HK-2 (cell line): Measurements from ENCODE around the gene OR5K1.

Experiments
- DNase-seq: peaks from one replicate; pipeline ENCODE4 v3.0.0-alpha.2; 2018; ENCODE audit not compliant: unreplicated experiment

OR5K1 gene

DNA sequence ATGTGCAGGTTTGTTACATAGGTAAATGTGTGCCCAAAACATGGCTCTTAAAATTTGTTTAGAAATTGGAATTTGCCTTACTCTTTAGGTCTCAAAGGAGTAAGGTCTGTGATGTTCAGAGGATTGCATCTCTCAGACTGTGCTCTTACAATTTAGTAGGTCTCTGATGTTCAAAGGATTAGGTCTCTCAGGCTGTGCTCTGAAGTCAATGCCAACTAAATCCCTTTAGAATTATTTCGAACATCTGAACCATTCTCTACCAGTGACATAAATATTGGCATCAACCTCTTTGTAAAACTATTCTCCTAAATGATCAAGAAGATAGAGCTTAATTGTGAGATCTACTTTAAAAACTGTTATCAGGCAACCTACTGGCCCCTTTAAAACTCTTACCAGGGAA is at the start of gene OR5K1:
Gene OR5K1, plus strand, starts transcription at position 301 of the 400 bp plus-strand sequence. CDS start 6,376 bp downstream, outside the sequence.
- no peak for DNase-seq

GRCh38 chr3:98432575-98432974 is 30.4 kb upstream of the OR5K1 start:
- DNase-seq, result no peak

DNA sequence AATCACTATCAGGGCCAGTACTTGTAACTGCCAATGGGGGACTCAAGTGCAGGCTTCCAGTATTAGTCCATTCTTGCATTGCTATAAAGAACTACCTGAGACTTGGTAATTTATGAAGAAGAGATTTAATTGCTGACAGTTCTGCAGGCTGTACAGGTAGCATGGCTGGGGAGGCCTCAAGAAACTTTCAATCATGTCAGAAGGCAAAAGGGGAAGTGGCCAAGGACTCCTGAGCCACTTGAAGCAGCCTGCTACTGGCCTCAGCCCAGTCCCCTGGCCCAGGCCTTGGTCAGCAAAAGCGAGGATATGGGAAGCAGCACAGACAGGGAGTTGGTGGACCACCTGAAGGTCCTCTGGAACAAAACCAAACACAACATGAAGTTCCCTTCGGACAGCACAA is 29.2 kb upstream of the OR5K1 start:
- DNase-seq, result no peak

- DNase-seq, result no peak
These were observed 28.6 kb upstream of the OR5K1 start for GRCh38 chr3:98434412-98434811.

GRCh38 chr3:98440283-98440682 is 22.7 kb upstream of the OR5K1 start:
- no peak for DNase-seq

DNA sequence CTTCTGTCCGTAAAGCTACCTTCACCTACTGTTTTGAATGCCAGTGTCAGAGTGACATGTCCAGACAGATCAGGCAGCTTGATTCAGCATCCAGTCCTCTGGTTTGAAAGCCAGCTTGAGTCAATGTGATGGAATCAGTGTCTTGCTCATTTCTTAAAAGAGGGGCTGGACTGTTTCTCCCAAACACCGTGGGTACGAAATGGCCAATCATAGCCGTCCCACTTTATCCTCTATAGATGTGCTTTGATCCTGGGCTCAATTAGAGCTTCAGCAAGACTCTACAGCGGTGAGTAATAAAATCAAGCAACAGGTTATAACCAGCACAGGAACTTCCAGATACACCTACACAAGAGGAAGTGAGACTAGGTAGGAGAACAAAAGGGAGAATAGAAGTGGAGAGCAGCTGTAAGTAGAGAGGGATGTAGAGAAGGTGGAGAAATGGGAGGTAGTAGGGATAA is 17.0 kb upstream of the OR5K1 start:
- no peak for DNase-seq

GRCh38 chr3:98449606-98450193 is 13.3 kb upstream of the OR5K1 start:
- DNase-seq, result no peak

GRCh38 chr3:98450372-98450771 is 12.6 kb upstream of the OR5K1 start:
- DNase-seq, result no peak

DNA sequence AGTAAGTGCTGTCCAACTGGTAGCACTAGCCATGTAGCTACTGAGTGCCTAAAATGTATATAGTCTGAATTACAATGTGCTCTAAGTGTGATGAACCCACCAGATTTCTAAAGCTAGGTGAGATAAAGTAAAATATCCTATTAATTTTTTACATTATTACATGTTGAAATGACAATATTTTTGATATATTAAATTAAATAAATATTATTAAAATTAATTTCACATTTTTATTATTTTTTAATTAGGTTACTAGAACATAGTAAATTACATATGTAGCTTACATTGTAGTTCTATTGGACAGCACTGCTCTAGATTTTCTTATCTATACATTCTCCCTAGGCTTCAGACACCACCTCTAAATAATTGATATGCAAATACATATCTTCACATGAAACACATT is 9.2 kb upstream of the OR5K1 start:
- DNase-seq, result no peak

DNA sequence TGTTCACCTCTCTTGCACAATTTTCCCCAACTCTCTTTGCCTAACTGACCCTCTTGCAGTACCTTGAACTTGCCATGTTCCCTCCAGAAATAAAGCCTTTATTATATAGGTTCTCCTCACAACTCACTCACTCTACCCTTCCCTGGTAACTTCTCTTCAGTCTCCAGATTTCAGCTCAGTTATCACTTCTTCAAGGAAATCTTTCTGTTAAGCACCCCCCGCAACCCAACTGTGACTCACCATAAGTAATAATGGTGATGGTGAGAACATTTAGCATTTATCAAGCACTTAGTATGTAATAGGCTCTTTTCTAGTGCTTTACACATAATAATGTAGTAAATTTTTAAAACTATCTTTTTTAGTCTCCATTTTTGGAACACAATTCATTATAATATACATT is 8.1 kb upstream of the OR5K1 start:
- no peak for DNase-seq

- DNase-seq, result no peak
These were observed 5.5 kb upstream of the OR5K1 start for GRCh38 chr3:98457543-98457942.

DNA sequence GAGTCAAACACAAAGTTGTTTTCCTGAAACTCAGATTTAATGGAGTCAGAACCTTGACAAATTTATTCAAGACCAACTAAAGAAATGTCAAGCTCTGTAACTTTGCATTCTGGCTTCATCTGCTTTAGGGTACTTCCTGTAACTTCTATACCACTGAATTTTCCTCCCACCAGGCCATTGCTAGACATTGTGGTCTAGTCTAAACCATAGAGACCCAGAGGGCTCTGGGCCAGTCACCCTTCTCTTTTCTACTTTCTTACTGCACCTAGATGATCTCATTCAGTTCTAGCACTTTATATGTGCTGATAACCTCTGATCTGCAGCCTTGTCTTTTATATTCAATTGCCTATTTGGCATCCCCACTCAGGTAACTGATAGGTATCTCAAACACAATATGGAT is 2.8 kb upstream of the OR5K1 start:
- no peak for DNase-seq

- no peak for DNase-seq
These were observed 19.9 kb downstream of the OR5K1 start for GRCh38 chr3:98482717-98483482.

DNA sequence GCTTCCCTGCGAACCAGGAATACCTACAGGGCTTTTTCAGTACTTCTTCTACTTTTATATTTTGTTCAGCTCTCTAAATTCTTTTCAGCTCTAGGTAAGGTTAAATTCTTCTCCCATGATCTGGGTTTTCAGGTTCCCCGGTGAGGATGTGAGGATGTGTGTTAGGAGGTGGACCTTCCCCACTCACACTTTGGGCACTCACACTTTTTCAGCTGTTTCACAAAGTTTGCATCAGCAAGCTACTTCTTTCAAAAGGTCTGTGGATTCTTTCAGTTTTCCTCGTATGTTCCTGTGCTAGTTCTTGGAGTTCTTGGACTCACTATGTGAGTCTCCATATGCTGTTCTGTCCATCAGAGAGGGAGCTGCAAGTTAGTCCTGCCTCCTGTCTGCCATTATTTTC is 20.6 kb downstream of the OR5K1 start:
- DNase-seq, result no peak

DNA sequence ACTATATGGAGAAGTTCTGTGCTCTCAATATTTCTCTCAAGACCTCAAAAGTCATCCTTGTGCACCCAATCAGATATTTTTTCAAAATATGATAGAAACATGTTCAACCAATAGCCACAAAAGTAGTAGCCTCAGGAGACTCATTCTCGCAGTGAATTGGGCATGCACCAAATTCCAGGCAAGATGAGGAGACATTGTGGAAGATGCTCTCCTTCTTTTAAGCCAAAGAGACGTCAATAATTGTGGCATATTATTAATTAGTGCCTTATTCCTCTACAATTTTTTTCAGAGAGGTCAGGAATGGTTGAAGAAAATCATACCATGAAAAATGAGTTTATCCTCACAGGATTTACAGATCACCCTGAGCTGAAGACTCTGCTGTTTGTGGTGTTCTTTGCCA is 34.4 kb downstream of the OR5K1 start, which contains the start of gene OR5K2:
Gene OR5K2, plus strand, starts transcription at position 301 of the 400 bp plus-strand sequence. Its CDS starts 0 bp downstream, at position 301.
- no peak for DNase-seq

DNA sequence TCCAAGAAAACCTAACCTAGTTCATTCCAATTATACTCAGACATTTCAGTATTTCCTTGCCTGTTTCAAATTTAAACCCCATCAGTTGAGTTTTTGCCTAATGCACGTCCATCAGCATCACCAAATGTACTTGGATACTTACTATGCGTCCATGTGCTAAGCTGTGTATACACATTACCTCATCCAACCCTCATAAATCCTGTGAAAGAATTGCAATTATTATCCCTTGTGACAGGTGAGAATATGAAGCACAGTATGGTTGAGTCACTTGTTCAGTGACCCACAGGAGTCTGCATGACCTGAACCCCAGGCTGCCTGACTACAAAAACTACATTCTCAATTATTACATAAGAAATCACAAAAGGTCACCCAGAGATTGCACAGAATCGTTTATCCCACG is 37.0 kb downstream of the OR5K1 start:
- DNase-seq, result no peak

DNA sequence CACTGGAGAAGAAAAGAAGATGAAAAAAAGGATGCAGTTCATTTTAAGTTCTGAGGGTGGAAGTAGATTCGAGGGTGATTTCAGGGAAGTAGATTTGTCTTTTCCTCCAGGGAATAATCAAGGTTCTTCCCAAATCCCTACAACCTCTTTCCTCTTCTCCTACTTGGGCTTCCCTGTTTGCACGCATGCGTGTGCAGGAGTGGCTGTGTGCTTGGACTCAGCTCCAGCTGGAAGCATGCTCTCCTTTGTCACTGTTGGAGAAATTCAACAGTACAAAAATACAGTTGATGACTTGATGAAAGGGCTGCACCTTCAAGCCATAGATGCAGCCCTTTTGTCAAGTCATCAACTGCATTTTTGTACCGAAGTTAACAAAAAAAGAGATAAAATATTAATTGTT is 38.3 kb downstream of the OR5K1 start:
- DNase-seq, result no peak

GRCh38 chr3:98501863-98502576 is 39.0 kb downstream of the OR5K1 start:
- DNase-seq, result no peak

DNA sequence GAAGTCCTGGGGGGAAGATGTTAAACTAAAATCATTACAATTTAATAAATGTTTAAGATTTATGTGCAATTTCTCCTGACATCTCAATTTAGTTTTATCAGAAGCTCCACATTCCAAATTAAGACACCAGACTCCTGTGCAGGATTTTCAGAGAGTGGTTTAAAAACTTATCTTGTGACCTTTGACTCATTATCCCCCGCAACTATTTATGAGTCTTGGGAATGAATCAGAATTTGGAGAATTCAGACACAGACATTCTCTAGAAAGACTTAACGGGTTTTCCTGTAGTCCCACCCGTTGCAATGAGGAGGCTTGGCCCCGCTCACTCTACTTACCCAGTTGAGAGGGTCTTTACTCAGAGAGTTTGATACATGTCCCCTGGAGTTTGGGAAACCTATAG is 41.5 kb downstream of the OR5K1 start:
- DNase-seq, result no peak

GRCh38 chr3:98508582-98508981 is 45.6 kb downstream of the OR5K1 start:
- no peak for DNase-seq

- no peak for DNase-seq
These were observed 49.6 kb downstream of the OR5K1 start for GRCh38 chr3:98512576-98512975.

DNA sequence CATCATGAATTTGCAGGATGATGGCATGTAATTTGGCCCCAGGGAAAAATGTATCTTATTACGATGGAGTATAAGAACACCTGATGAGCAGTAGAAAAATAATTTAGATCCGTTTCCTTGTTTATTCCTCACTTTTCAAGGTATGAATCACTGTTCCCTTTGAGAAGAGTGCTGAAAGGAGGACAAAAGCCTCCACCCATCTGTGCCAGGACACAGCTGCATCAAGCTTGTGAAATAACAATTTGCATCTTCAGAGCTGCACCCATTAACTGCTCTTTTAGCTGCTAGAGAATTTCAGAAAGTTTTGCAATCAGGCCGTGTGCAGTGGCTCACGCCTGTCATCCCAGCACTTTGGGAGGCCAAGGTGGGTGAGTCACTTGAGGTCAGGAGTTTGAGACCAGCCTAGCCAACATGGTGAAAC is 50.1 kb downstream of the OR5K1 start:
- no peak for DNase-seq

DNA sequence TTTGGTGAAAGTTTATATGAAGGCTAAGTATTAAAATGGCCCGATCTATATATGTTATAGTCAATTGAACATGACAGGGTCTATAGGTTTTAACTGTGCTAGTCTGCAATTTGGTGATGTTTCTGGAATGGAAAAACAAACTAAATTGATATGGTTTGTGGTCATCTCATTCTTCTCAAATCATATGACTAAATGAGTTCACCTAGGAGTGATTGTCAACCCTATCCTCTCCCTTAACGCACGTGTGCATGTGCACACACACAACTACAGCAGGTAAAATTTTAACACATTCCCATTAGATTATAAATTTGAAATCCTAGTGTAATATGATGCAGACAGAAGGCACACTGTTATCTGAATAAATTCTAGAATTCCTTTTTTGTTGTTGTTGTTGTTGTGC is 50.7 kb downstream of the OR5K1 start:
- no peak for DNase-seq
